Thyroid gland (tissue), 4 donors: ENCODE data around the gene LSM14A. TPM values are rescaled to one million over a fixed set of nuclear protein-coding genes. Genes with fewer than 3 reads are reported as not detected.
"Not testable (repeated sequence)": the region's sequence is repeated elsewhere in the genome, so short reads cannot be mapped to it uniquely, and the experiment has no call there.

Experiments used
- DNase-seq, 2 donors: peaks; one replicate each; pipeline ENCODE4 v3.0.0-alpha.2; 2019
- H3K27ac ChIP-seq, 3 donors: fragments of 200-600 bp; sonication (generic); 1 replicate in 2 of 3; 2 replicates in 1 of 3; pipeline ENCODE4 v1.5.1; 2016 to 2019; ENCODE audit warnings: mild to moderate bottlenecking in 1 of 3, moderate library complexity in 1 of 3
- H3K27me3 ChIP-seq: fragments of 200-600 bp; sonication (generic); one replicate; pipeline ENCODE4 v1.5.1; 2019
- H3K36me3 ChIP-seq, 2 donors: fragments of 200-600 bp; sonication (generic); one replicate each; pipeline ENCODE4 v1.5.1; 2016 to 2019
- H3K4me1 ChIP-seq, 2 donors: fragments of 200-600 bp; sonication (generic); one replicate each; pipeline ENCODE4 v1.5.1; 2017 to 2019
- H3K4me3 ChIP-seq, 3 donors: fragments of 200-600 bp; sonication (generic); replicated peaks in 1 of 3; 1 replicate in 2 of 3; 2 replicates in 1 of 3; pipeline ENCODE4 v1.5.1; 2016; ENCODE audit warnings: mild to moderate bottlenecking in 1 of 3
- H3K9me3 ChIP-seq: fragments of 200-600 bp; sonication (generic); one replicate; pipeline ENCODE4 v1.5.1; 2017
- POLR2A ChIP-seq, 2 donors: fragments of 450-650 bp; IDR thresholded peaks; one replicate each; pipeline ENCODE4 v1.6.1; 2017; ENCODE audit warnings: antibody characterized with exemption in 2 of 2, mild to moderate bottlenecking in 2 of 2, moderate library complexity in 1 of 2
- WGBS, 2 donors: methylation state at CpG; one replicate each; pipeline ENCODE4 v1.1.5; 2017; 5-methylcytosine and 5-hydroxymethylcytosine counted together
- intact Hi-C: fragments of 100-400 bp; cut with DNase I; formaldehyde crosslinking; loops from one replicate; pipeline ENCODE4 v1.15.1; 2023
- total RNA-seq, 4 donors: library from RNA; depleted of rRNA; stranded (reverse); fragments of >200 nt; gene quantifications; one replicate each; pipeline ENCODE4 v1.2.3, GENCODE V29; 2016
- TF ChIP-seq, protein P1 (sequence below), 6 experiments: fragments of 200-600 bp in 3 of 6; fragments of 450-650 bp in 3 of 6; sonication (generic) in 3 of 6; IDR thresholded peaks; one replicate each; pipeline ENCODE4 v1.5.1; 2016 to 2019; ENCODE audit warnings: antibody characterized with exemption in 6 of 6, mild to moderate bottlenecking in 2 of 6, inconsistent platforms in 1 of 6, moderate library complexity in 1 of 6

Gene LSM14A
- total RNA-seq, 4 donors from 2014 or later: 137 to 253 (median 168) TPM

DNA sequence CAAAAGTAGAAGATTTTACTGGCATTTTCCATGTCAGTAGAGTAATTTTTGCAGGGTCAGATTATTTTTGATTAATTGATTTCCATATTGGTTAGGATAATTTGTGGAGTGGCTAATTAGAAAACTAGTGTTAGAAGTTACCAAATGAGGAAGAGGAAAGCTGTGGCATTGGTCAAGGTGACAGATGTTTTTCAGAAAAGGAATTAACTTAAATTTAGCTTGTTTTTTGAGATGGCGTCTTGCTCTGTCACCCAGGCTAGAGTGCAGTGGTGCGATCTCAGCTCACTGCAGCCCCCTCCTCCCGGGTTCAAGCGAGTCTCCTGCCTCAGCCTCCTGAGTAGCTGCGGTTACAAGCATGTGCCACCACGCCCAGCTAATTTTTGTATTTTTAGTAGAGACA lies 28.8 kb downstream of the LSM14A start:
- no peak for DNase-seq
- no peaks in the 10 kb centered on the region for H3K4me1 ChIP-seq
- H3K4me3 ChIP-seq: no peak overlapping the region
- H3K27me3 ChIP-seq: no peaks in the 10 kb centered on the region
- H3K27ac ChIP-seq: no peak overlapping the region
- intact Hi-C loops: no loop called here
- 94 to 98% methylated on average over 6 of the region's 6 CpGs for WGBS, 2 donors
- H3K36me3 ChIP-seq: peaks cover 16 to 34% of the 10 kb centered on the region in 2 donors
- TF ChIP-seq, protein P1, sequence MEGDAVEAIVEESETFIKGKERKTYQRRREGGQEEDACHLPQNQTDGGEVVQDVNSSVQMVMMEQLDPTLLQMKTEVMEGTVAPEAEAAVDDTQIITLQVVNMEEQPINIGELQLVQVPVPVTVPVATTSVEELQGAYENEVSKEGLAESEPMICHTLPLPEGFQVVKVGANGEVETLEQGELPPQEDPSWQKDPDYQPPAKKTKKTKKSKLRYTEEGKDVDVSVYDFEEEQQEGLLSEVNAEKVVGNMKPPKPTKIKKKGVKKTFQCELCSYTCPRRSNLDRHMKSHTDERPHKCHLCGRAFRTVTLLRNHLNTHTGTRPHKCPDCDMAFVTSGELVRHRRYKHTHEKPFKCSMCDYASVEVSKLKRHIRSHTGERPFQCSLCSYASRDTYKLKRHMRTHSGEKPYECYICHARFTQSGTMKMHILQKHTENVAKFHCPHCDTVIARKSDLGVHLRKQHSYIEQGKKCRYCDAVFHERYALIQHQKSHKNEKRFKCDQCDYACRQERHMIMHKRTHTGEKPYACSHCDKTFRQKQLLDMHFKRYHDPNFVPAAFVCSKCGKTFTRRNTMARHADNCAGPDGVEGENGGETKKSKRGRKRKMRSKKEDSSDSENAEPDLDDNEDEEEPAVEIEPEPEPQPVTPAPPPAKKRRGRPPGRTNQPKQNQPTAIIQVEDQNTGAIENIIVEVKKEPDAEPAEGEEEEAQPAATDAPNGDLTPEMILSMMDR (IDR thresholded peaks at IDR 0.05): no peak
- TF ChIP-seq POLR2A (IDR thresholded peaks at IDR 0.05): no peak
- H3K9me3 ChIP-seq: no peaks in the 10 kb centered on the region

DNA sequence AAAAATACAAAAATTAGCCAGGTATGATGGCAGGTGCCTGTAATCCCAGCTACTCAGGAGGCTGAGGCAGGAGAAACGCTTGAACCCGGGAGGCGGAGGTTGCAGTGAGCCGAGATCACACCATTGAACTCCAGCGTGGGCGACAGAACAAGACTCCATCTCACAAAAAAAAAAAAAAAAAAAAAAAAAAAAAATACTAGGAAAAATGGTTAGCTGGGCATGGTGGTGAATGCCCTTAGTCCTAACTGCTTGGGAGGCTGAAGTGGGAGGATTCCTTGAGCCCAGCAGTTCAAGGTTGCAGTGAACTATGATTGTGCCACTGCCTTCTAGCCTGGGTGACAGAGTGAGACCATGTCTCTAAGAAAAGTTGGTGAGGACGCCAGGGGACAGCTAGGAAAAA lies 33.0 kb downstream of the LSM14A start:
- H3K9me3 ChIP-seq, DNase-seq, intact Hi-C loops, H3K27me3 ChIP-seq, H3K4me3 ChIP-seq, H3K4me1 ChIP-seq, H3K27ac ChIP-seq: not testable (repeated sequence)
- H3K36me3 ChIP-seq: peaks cover 10 to 19% of the 10 kb centered on the region in 2 donors
- 94 to 98% methylated on average over 7 of the region's 7 CpGs for WGBS, 2 donors

DNA sequence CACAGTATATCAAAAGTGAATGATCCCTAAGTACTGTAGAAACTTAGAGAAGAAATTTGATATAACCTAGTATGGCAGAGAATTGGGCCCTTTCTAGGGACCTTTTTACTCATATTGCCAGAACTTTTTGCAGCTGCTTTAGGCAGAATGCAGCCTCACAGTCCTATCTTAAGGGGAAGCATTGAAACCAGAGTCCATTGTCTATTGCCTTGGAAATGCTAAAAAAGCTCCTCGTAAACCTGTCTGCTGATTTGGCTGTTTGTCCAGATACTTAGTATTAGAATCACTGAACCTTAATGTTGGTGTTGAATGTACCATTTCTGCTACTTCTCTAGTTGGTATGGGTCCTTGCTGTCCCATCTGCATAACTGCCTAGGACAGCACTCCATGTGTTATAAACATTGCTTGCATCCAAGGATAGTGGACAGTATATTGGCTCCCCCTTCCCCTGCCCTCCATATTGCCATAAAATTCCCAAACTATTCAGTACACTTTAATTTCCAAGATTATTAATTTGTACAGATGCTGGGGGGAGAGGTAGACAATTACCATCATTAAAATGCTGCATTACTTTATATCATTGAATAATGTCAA lies 36.1 kb downstream of the LSM14A start:
- 89 to 100% methylated on average over 1 of the region's 1 CpG for WGBS, 2 donors
- Histone ChIP-seq H3K27ac (no peak overlapping the region), H3K4me1 (no peaks in the 10 kb centered on the region), H3K4me3 (no peak overlapping the region), H3K36me3 (peaks cover 16 to 18% of the 10 kb centered on the region in 2 donors), H3K27me3 (no peaks in the 10 kb centered on the region), H3K9me3 (no peaks in the 10 kb centered on the region)
- intact Hi-C loops: no loop called here
- TF ChIP-seq POLR2A (IDR thresholded peaks at IDR 0.05): no peak
- TF ChIP-seq, protein P1 (IDR thresholded peaks at IDR 0.05): no peak
- no peak for DNase-seq

- Histone ChIP-seq H3K36me3 (peaks cover 16 to 18% of the 10 kb centered on the region in 2 donors), H3K27ac (no peak overlapping the region), H3K4me3 (no peak overlapping the region), H3K4me1 (no peaks in the 10 kb centered on the region), H3K27me3 (no peaks in the 10 kb centered on the region), H3K9me3 (no peaks in the 10 kb centered on the region)
- DNase-seq: no peak
- intact Hi-C loops: no loop called here
- WGBS, 2 donors: 90 to 96% methylated on average over 4 of the region's 4 CpGs
- no peak for TF ChIP-seq POLR2A (IDR thresholded peaks at IDR 0.05)
- TF ChIP-seq, protein P1 (IDR thresholded peaks at IDR 0.05): no peak
Measured at GRCh38 chr19:34209726-34210125, 37.4 kb downstream of the LSM14A start.

- intact Hi-C loops: no loop called here
- no peak for DNase-seq
- Histone ChIP-seq H3K36me3 (peaks cover 13 to 21% of the 10 kb centered on the region in 2 donors), H3K9me3 (no peaks in the 10 kb centered on the region), H3K4me1 (no peaks in the 10 kb centered on the region), H3K27ac (no peak overlapping the region), H3K4me3 (no peak overlapping the region), H3K27me3 (no peaks in the 10 kb centered on the region)
- no peak for TF ChIP-seq POLR2A (IDR thresholded peaks at IDR 0.05)
- TF ChIP-seq, protein P1 (IDR thresholded peaks at IDR 0.05): no peak
- 95% methylated on average over 2 of the region's 2 CpGs for WGBS, 2 donors
Measured at GRCh38 chr19:34213283-34213682, 41.0 kb downstream of the LSM14A start.
